GM23338 (cell line): ENCODE measurements around the gene PLAC8.

Experiments used
- CTCF ChIP-seq, 2 experiments: fragments of 200-600 bp in 1 of 2; sonication (generic) in 1 of 2; conservative IDR thresholded peaks; 2 replicates each; pipeline versions ENCODE4 v1.5.1 to v1.6.1; 2016 to 2017; ENCODE audit warnings: antibody characterized with exemption in 2 of 2, low read depth in 2 of 2, mild to moderate bottlenecking in 2 of 2, moderate library complexity in 1 of 2
- POLR2AphosphoS5 ChIP-seq: IDR thresholded peaks from 2 replicates; pipeline ENCODE4 v1.6.1; 2016; ENCODE audit warnings: antibody characterized with exemption, low read depth
- ZNF462 ChIP-seq: fragments of 250-450 bp; sonication (Bioruptor Pico); IDR thresholded peaks from 2 replicates; pipeline ENCODE4 v1.5.0; 2020; ENCODE audit warnings: mild to moderate bottlenecking, moderate library complexity

- TF ChIP-seq CTCF (conservative IDR thresholded peaks at IDR 0.05; ENCODE audit: low read depth in 2 of 2) (no peak), ZNF462 (CRISPR knock-in tag) (no peak), POLR2AphosphoS5 (no peak)
These were observed at the start of gene PLAC8 for GRCh38 chr4:83114576-83114975.
